Stimulated activated CD4-positive, alpha-beta T cell treated with anti-CD3 and anti-CD28 coated beads, Interleukin-4, amount 100 ng/mL, for 48 hours (primary cell): ENCODE results near the gene ADGRG4.
"Not testable (repeated sequence)": the region's sequence is repeated elsewhere in the genome, so short reads cannot be mapped to it uniquely, and the experiment has no call there.

ENCODE experiments used
- DNase-seq, 2 donors: peaks; one replicate each; pipeline ENCODE4 v3.0.0-alpha.2; 2020; ENCODE audit warnings: low read depth in 2 of 2

The ADGRG4 gene

DNA sequence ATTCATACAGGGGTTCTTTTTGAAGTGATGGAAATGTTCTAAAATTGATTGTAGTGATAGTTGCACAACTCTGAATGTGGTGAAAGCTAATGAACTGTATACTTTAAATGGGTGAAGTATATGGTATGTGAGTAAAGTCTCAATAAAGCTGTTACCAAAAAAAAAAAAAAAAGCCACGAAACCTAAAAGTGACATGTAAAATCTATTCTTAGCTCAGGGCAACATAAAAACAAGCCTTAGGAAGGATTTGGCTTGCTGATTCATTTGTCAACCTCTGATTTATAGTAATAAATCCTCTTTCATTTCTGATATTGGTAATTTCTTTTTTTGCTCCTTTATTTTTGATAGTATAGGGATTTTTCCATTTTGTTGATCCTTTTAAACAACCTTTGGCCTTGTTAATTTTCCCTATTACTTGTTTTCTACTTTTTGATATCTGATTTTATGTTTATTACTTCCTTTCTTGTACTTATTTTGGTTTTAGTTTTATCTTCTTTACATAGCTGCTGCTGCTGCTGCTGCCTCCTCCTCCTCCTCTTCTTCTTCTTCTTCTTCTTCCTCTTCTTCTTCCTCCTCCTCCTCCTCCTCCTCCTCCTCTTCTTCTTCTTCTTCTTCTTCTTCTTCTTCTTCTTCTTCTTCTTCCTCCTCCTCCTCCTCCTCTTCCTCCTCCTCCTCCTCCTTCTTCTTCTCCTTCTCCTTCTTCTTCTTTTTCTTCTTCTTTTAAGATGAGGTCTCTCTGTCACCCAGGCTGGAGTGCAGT, 79.4 kb downstream of the ADGRG4 start:
- DNase-seq, result no peak

DNA sequence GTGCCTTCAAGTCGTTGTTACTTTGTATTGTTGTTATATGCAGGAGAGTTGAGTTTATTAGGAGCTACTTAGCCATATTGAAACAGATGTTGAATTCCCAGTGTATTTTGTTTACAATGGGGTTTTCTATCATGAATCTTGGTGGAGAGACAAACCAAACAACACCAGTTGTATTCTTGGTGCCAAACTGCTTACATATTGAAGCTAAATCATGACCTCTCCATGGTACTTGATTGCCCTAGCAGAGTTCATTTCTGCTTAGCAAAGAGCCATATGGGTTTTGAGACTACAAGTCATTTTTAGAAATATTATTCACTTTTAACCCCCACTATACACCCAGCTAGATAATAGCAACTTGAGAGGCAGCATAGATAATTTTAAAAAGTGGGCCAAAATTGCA, 85.4 kb downstream of the ADGRG4 start:
- DNase-seq, result no peak

DNA sequence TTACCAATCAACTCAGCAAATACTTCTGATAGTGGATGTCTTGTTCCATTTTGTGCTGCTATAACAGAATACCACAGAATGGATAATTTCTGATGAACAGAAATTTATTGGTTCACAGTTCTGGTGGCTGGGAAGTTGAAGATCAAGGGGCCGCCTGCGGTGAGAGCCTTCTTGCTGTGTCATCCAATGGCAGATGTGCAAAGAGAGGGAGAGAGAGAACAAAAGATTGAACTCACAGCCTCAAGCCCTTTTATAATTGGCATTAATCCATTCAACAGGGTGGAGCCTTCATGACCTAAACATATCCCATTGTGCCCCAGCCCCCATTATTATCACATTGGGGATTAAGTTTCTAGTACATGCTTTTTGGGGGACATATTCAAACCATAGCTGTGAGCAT, 86.1 kb downstream of the ADGRG4 start:
- no peak for DNase-seq

DNA sequence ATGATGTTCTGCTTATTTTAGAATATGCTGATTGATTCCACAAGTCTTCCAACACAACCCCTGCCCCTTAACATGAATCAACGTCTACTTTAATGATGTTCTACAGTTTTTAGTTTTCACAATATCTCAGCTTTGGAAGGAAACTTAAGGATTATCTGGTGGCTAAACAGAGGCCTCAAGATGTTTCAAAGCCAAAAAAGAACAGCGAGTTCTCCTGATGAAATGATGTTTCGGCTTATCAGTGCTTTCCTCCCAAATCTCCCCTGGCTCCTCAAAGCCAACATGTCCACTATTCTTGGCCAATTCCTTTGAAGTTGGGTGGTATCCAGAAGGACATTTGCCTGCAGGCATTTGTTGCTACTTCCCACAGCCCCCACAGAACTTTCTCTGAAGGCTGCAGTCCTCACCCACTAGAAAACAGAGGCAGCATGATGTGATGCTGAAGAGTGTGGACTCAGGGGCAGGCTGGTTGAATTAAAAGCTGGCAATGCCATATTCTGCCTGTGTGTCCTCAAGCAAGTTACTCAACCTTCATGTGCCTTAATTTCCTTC, 87.3 kb downstream of the ADGRG4 start:
- DNase-seq, result no peak

DNA sequence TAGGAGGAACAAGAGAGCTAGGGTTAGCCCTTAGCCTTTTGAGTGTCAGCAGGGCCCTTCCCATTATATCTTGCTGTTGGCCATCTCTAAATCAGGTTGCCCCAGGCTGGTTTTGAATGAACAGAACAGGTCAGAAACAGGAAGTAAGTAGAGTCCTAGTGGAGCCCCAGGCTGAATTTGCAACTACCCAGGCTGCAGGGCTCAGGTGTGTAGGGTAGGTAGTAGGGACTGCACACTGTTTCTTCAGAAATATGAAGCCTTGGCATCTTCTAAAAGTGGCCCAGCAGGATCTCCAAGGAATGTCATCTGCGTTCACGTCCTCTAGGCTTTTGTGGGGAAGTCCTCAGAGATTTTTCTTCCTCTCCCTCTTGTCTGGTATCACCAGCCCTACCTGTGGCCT, 90.2 kb downstream of the ADGRG4 start:
- no peak for DNase-seq

DNA sequence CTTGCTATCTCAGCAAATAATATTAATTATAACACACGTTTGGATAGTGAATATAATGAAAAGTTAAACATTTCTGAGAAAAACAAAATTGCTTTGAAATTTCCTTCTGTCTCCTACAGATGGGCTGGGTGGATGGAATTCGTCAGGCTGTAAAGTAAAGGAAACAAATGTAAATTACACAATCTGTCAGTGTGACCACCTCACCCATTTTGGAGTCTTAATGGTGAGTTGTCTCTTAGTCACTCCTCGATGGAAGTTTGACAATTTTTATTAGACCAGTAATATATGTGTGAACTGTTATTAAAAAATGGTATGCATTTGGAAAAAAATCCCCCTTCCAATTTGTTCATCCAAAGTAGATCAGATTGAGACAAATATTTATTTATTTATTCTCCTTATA, 94.5 kb downstream of the ADGRG4 start:
- no peak for DNase-seq

DNA sequence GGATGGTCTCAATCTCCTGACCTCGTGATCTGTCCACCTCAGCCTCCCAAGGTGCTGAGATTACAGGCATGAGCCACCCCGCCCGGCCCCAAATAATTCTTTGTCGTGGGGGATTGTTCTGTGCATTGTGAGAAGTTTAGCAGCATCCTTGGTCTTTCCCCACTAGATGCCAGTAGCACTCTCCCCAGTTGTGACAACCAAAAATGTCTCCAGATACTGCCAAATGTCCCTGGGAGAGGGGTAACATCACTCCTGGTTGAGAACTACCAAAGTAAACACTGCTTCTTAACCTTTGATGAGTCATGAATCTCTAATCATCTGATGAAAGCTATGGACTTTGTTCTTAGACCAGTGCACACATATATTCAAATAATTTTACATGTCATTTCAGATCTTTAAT, 96.2 kb downstream of the ADGRG4 start:
- DNase-seq, result no peak

DNA sequence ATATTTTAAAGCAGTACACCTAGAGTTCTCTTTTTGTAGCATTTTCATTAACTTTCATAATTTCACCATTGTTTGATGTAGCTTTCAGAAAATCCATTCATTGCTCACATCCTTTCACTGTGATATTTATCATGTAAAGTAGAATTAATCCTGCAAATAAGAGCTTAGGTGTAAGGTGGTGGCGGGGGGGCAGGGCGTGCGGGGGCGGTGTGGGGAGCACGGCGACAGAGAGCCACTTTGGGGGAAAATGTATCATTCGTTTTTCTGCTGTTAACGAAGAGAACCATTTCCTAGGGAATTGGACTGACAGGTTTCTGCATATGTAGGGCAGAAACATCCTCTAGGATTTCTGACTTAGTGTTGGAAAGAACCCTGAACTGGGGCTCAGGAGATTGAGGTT, 104.4 kb downstream of the ADGRG4 start:
- DNase-seq, result no peak

DNA sequence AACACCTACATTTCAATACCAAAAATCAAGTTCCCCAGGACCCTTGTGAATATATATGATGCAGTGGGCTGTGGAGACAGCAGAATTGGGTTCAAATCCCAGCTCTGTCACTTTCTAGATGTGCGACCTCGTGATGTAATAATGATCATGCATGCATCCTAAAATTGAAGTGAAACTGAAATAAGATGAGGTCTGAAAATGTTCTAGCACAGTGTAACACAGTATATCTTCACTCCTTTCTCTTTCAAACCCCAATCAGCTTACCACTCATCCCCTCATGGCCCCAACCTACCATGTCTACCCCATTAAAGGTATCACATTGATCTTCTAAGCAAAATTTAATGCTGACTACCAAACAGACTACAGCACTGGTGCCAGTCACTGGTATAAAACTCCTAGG, 117.0 kb downstream of the ADGRG4 start:
- DNase-seq, result no peak

DNA sequence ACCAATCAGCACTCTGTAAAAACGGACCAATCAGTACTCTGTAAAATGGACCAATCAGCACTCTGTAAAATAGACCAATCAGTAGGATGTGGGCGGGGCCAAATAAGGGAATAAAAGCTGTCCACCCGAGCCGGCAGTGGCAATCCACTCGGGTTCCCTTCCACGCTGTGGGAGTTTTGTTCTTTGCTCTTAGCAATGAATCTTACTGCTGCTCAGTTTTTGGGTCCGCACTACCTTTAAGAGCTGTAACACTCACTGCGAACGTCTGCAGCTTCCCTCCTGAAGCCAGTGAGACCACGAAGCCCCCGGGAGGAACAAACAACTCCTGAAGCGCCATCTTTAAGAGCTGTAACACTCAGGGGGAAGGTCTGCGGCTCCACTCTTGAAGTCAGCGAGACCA, 120.6 kb downstream of the ADGRG4 start:
- DNase-seq, result no peak

DNA sequence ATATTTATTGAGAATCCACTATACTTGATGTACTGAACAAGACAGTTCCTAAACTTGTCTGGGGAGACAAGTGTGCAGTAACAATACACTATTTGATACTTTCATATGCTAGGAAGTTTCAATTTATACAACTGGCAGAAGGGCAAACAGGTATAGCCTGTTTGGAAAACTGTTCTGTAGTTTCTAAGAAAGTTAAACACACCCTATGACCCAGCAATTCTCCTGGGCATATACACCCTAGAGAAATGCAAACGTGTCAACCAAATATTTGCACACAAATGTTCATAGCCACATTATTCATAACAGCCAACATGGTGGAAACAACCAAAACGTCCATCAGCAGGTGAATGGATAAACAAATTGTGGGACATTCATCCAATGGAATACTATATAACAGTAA, 123.0 kb downstream of the ADGRG4 start:
- no peak for DNase-seq

DNA sequence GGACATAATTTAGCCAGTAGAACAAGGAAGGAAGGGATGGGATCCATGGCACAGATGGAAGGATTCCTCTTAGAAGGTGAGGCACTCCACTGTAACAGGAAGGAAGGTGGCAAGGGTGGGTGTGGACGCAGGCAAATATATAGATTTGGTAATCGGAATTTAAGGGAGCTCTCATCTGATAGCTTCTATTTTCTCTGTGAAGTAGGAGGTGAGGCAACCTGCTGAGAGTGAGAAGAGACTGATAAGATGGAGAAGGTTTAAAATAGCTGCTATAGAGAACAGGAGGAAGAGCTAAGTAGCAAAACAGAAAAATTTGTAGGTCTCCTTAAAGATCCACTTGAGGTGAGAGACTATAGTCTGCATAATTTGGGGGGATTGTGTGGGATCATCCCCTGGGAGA, 125.2 kb downstream of the ADGRG4 start:
- DNase-seq, result no peak

DNA sequence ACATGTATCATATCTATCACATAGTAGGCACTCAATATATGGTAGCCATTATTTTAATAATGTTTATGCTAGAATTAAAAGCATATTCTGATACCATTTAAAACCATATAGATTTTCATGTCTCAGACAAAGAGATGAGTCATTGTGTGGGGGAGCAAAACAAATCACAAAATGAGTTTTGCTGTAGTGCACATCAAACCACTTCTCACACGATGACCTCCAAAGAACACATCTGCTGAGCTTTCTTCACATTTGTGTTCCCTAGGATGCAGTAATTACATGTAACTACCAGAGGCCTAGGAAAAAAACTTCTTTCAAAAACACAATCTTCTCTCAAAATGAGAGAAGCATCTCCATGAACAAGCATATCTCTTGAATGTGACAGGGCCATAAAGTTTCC, 130.9 kb downstream of the ADGRG4 start:
- no peak for DNase-seq

DNA sequence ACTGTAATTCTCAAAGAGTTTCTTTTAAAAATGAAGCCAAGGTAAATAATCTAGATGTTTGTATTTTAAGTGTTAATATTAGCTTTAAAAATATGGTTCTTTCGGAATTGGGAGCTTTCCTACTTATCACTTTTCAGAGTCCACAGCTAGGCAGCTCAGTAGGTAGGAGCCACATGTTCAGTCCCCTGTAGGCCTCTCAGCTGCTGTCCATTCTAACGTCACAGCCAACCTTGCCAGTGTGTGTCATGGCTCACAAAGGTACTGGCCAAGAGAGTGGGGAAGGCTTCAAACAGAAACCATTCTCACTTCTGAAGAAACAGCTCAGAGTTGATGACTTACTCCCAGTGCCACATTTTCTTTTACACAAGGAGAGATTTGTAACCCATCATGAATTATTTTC, 137.0 kb downstream of the ADGRG4 start:
- DNase-seq, result no peak

DNA sequence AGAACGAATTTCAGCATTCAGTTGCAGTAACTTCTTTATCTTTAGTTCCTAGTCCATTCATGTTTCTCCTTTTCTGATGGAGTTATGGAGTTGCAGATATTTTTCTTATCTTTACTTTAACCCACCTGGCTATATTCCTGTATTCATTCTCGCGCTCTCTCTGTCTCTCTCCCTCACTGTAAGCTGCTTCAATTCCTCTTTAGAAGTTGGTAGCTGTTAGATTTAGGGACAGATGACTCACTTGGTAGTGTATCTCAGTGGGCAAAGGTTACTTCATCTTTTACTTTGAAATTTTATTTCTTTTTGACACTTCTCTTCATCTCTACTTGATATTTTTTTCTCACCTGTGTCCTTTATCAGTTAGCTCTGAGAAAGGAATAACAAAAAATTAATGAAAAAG, 137.4 kb downstream of the ADGRG4 start:
- DNase-seq, result no peak

DNA sequence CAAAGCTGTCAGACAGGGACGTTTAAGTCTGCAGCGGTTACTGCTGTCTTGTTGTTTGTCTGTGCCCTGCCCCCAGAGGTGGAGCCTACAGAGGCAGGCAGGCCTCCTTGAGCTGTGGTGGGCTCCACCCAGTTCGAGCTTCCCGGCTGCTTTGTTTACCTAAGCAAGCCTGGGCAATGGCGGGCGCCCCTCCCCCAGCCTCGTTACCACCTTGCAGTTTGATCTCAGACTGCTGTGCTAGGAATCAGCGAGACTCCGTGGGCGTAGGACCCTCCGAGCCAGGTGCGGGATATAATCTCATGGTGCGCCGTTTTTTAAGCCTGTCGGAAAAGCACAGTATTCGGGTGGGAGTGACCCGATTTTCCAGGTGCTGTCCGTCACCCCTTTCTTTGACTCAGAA, 144.9 kb downstream of the ADGRG4 start:
- DNase-seq, result not testable (repeated sequence)

DNA sequence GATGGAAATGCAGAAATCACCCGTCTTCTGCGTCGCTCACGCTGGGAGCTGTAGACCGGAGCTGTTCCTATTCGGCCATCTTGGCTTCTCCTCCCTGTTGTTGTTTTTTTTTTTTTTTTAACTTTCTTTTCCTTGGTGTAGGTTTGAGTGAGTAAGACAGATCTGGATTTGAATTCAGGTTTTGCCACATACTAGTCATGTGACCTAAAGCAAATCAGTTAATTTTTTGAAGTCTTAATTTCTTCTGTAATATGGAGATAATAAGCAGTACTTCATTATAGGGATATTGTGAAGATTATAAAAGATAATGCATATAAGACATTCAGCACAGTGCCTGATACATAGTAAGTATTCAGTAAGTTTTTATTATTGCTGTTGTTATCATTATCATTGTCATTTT, 145.4 kb downstream of the ADGRG4 start:
- no peak for DNase-seq

DNA sequence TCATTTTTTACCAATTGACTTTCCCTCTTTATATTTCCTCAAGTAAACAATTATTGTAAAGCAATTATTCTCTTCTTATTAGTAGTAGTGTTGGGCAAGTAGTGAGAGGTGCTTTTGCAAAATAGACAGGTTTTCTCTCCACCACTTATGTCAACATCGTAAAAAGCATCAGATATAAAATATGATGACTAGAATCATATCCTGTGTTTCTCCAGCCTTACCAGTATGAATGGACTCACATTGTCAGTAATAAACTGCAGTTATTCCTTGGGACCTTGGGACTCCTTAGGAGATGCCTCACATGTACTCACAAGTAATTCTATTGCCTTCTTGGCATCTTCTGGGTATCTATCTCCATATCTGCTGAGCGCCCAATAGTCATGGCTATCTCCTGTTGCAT, 146.5 kb downstream of the ADGRG4 start:
- DNase-seq, result no peak

DNA sequence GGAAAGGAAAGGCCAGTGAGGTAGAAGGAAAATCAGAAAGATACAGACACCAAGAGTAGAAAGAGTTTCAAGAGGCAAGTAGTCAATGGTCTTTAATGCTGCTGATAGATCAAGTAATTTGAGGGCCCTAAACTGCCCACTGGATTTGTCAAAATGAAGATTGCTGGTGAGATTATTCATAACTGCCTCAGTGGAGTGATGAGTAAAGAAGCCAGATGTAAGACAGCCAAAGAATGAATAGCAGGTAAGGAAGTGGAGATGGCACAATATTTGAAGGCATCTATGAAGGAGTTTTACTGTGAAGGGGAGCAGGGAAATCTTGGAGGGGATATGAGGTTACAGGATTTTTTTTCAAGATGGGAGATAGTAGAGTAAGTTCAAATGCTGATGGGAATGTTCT, 147.2 kb downstream of the ADGRG4 start:
- no peak for DNase-seq

DNA sequence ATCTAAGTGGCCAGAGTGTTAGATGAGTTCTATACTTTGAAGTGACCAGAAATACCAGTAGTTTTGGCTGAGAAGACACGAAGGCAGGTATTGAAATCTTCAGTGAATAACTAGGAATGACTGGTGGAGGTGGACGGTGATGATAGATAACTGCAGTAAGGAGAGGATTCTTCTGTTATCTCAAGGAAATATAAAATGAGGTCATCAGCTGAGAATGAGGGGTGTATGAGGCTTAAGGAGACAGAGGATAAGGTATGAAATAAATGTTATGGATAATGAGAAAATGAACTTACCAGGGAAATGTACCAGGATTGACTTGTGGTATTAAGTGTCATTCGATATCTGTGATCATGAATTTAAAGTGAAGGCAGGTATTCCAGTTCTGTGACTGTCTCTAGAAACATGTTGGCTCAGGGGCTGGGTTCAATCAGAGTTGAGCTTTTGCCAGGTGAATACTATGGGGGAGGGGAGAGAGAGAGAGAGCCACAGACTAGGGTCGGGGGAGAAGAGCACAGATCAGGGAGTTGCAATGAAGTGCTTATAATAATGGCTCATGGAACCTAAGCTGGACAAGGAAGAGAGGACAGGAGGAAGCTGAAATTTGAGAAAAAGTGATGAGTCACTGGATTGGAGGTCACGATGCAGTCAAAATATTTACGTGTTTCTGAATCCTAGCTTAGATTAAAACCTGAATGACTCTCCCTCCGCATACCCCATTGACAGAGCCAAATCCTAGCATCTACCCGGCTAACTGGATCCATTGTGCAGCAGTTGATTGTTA, 149.5 kb downstream of the ADGRG4 start:
- no peak for DNase-seq

DNA sequence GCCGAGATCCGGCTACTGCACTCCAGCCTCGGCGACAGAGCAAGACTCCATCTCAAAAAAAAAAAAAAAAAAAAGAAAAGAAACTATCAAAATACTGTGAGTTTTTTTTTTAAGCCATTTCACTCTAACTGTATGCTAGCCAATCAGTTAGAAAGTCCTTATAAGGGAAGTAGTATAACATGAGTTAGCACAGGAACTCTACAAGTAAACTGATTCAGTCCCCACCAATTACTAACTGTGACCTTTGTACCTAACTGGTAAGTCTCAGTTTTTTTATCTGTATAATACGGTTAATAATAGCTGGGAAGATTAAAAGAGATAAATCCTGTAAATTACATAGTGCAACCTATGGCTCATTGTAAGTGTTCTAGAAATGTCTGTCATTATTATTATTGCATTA, 151.9 kb downstream of the ADGRG4 start:
- DNase-seq, result no peak

DNA sequence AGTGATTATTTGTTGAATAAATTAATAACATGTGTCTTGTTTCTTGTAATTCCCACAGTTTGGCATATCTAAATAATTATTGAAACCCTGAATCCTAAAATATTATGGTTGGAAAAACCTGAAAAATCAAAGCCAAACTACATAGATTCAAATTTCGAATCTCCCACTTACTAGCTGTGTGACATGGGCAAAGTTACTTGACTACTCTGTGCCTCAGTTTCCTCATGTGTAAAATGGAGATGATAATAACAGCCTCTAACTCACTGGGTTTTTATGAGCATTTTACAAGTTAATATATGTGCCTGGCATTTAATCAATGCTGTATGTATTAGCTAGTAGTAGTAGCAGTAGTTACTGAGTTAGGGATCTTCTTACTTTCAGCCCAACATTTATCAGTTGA, 152.4 kb downstream of the ADGRG4 start:
- DNase-seq, result no peak

DNA sequence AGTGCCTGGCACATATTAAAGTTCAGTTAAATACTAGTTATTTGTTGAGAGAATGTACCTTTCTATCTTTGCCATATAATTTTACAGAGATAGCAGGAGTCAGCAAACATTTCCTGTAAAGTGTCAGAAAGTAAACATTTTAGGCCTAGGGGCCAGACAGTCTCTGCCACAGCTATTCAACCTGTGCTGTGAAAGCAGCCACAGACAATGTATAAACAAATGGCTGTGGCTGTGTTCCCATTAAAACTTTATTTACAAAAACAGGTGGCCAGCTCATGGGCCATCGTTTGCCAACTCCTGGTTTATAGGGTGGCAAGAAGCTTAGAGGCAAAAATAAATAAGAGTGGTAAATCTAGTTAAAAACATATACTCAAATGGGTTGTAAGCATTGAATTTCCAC, 153.0 kb downstream of the ADGRG4 start:
- DNase-seq, result no peak
